ENCODE data around the gene DENND11. TPM values are rescaled to one million over a fixed set of nuclear protein-coding genes. Genes with fewer than 3 reads are reported as not detected.

Gene DENND11
- total and polyA plus RNA-seq, 2 donors (not counting 1 experiment from before 2014, with no cell fraction given): 26.4 to 79.5 TPM

GRCh38 chr7:141704741-141705140 lies 2.8 kb upstream of the DENND11 start:
- intact Hi-C loops (cut with micrococcal nuclease): loop anchor here (5.0 kb wide), 1 partner anchor 782 kb away; the partner anchor contains the start of gene BRAF
- peaks cover 26% of the 10 kb centered on the region for H3K79me2 ChIP-seq (ENCODE audit: control insufficient read depth, insufficient read depth, low read length)
- peaks cover 4% of the 10 kb centered on the region for H3K27me3 Mint-ChIP-seq
- H3K27ac ChIP-seq (ENCODE audit: low read length in 2 of 2): no peak overlapping the region
- H3K4me1 Mint-ChIP-seq: peaks cover 24% of the 10 kb centered on the region
- H3K27ac Mint-ChIP-seq: peak overlapping the region; percentile 20
- H2AFZ ChIP-seq (ENCODE audit: insufficient read depth, low read depth, low read length, poor library complexity, severe bottlenecking): no peak overlapping the region
- H4K20me1 ChIP-seq (ENCODE audit: control insufficient read depth, insufficient read depth, low read length, poor library complexity, severe bottlenecking): no peaks in the 10 kb centered on the region
- ChIA-PET POLR2A (no interaction called here), CTCF (interaction anchor here (6.4 kb wide), 1 partner anchor 32 kb away, joined by 43 read pairs; the partner anchor contains the start of gene SSBP1)
- no peaks in the 10 kb centered on the region for H3K27me3 ChIP-seq (replicated peaks in 1 of 4; ENCODE audit: control extremely low read depth in 1 of 4, control insufficient read depth in 3 of 4, insufficient read depth in 4 of 4, low read length in 3 of 4)
- no peak for ATAC-seq (ENCODE audit: low read depth)
- peaks cover 19 to 20% of the 10 kb centered on the region in 2 donors for H3K4me1 ChIP-seq (ENCODE audit: control insufficient read depth in 2 of 2, insufficient read depth in 2 of 2, low read length in 2 of 2)
- H3K9ac ChIP-seq (ENCODE audit: low read length): no peak overlapping the region
- 98% methylated on average over 5 of the region's 5 CpGs for WGBS (ENCODE audit: insufficient coverage)
- no peak overlapping the region for H3K4me3 ChIP-seq (ENCODE audit: control extremely low read depth in 1 of 5, extremely low read depth in 1 of 5, insufficient read depth in 1 of 5, low read depth in 2 of 5, low read length in 4 of 5)
- no peaks in the 10 kb centered on the region for H3K9me3 Mint-ChIP-seq (ENCODE audit: insufficient read depth)
- H3K4me3 Mint-ChIP-seq: no peak overlapping the region
- no peaks in the 10 kb centered on the region for H3K36me3 ChIP-seq (replicated peaks in 1 of 2; ENCODE audit: control extremely low read depth in 1 of 2, control insufficient read depth in 1 of 2, extremely low read depth in 1 of 2, insufficient read depth in 2 of 2, low read length in 1 of 2)
- no peak overlapping the region for H3K4me2 ChIP-seq (replicated peaks; ENCODE audit: low read depth, low read length, poor library complexity, severe bottlenecking)
- DNase-seq: no peak
- no peaks in the 10 kb centered on the region for H3K9me3 ChIP-seq (ENCODE audit: control extremely low read depth in 1 of 3, control insufficient read depth in 2 of 3, insufficient read depth in 1 of 3, low read length in 2 of 3)
- TF ChIP-seq EZH2 (IDR thresholded peaks at IDR 0.05; ENCODE audit: borderline replicate concordance, insufficient read depth, low read depth, low read length, poor library complexity, severe bottlenecking): no peak
- no peak for TF ChIP-seq CTCF (IDR thresholded peaks at IDR 0.05)

GRCh38 chr7:141704112-141704511 lies 2.1 kb upstream of the DENND11 start:
- peaks cover 20 to 25% of the 10 kb centered on the region in 2 donors for H3K4me1 ChIP-seq (ENCODE audit: control insufficient read depth in 2 of 2, insufficient read depth in 2 of 2, low read length in 2 of 2)
- H3K36me3 ChIP-seq (replicated peaks in 1 of 2; ENCODE audit: control extremely low read depth in 1 of 2, control insufficient read depth in 1 of 2, extremely low read depth in 1 of 2, insufficient read depth in 2 of 2, low read length in 1 of 2): no peaks in the 10 kb centered on the region
- ChIA-PET CTCF (interaction anchor here (1.5 to 6.4 kb wide), 2 partner anchors 27 to 33 kb away, joined by 3 to 43 read pairs; partner anchors contain the start of gene SSBP1), POLR2A (interaction anchor here (4.7 kb wide), 1 partner anchor 34 kb away, joined by 21 read pairs; the partner anchor contains the start of gene SSBP1)
- no peak overlapping the region for H3K4me3 ChIP-seq (ENCODE audit: control extremely low read depth in 1 of 5, extremely low read depth in 1 of 5, insufficient read depth in 1 of 5, low read depth in 2 of 5, low read length in 4 of 5)
- Mint-ChIP-seq H3K4me3 (no peak overlapping the region), H3K4me1 (peaks cover 30% of the 10 kb centered on the region), H3K9me3 (ENCODE audit: insufficient read depth) (no peaks in the 10 kb centered on the region), H3K27ac (no peak overlapping the region), H3K27me3 (peaks cover 4% of the 10 kb centered on the region)
- ATAC-seq (ENCODE audit: low read depth) (no peak), DNase-seq (no peak)
- H4K20me1 ChIP-seq (ENCODE audit: control insufficient read depth, insufficient read depth, low read length, poor library complexity, severe bottlenecking): no peaks in the 10 kb centered on the region
- no peak overlapping the region for H3K4me2 ChIP-seq (replicated peaks; ENCODE audit: low read depth, low read length, poor library complexity, severe bottlenecking)
- H3K9ac ChIP-seq (ENCODE audit: low read length): no peak overlapping the region
- H3K9me3 ChIP-seq (ENCODE audit: control extremely low read depth in 1 of 3, control insufficient read depth in 2 of 3, insufficient read depth in 1 of 3, low read length in 2 of 3): no peaks in the 10 kb centered on the region
- no peak overlapping the region for H2AFZ ChIP-seq (ENCODE audit: insufficient read depth, low read depth, low read length, poor library complexity, severe bottlenecking)
- no peaks in the 10 kb centered on the region for H3K27me3 ChIP-seq (replicated peaks in 1 of 4; ENCODE audit: control extremely low read depth in 1 of 4, control insufficient read depth in 3 of 4, insufficient read depth in 4 of 4, low read length in 3 of 4)
- 100% methylated on average over 2 of the region's 3 CpGs for WGBS (ENCODE audit: insufficient coverage)
- peaks cover 33% of the 10 kb centered on the region for H3K79me2 ChIP-seq (ENCODE audit: control insufficient read depth, insufficient read depth, low read length)
- H3K27ac ChIP-seq (ENCODE audit: low read length in 2 of 2): no peak overlapping the region
- no peak for TF ChIP-seq EZH2 (IDR thresholded peaks at IDR 0.05; ENCODE audit: borderline replicate concordance, insufficient read depth, low read depth, low read length, poor library complexity, severe bottlenecking)
- TF ChIP-seq CTCF (IDR thresholded peaks at IDR 0.05): no peak
- intact Hi-C loops (cut with micrococcal nuclease): loop anchor here (5.0 kb wide), 1 partner anchor 782 kb away; the partner anchor contains the start of gene BRAF
